Measurements from ENCODE around the gene ACVR1C. TPM values are rescaled to one million over a fixed set of nuclear protein-coding genes. Genes with fewer than 3 reads are reported as not detected.
A peak's percentile ranks its signal among the peaks of the same experiment; 100 is the strongest.

The ACVR1C gene
- total RNA-seq, 1 donor from 2014 or later: 1.7 TPM

DNA sequence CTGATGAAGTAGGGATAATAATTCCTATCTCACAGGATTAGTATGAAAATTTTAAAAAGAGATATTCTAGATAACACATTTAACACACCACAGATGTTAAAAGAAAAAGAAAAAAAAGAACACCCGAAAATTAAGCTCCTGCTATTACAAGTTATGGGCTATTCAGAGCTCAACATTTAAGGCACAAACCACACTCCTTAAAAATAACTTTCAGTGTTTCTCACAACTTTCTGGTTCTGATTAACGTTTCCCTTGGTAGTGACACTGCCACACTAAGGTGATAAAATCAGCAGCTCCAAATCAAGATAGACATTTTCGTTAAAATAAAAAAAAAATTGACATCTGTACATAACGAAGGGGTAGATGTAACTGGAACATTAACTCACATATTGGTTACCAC is 26.9 kb downstream of the ACVR1C start:
- Histone ChIP-seq H3K27ac (no peak overlapping the region), H3K4me3 (no peak overlapping the region), H3K9me3 (no peaks in the 10 kb centered on the region), H3K36me3 (no peaks in the 10 kb centered on the region), H3K4me1 (no peaks in the 10 kb centered on the region), H3K27me3 (ENCODE audit: low read depth) (peaks cover 4% of the 10 kb centered on the region)
- TF ChIP-seq, protein P1, sequence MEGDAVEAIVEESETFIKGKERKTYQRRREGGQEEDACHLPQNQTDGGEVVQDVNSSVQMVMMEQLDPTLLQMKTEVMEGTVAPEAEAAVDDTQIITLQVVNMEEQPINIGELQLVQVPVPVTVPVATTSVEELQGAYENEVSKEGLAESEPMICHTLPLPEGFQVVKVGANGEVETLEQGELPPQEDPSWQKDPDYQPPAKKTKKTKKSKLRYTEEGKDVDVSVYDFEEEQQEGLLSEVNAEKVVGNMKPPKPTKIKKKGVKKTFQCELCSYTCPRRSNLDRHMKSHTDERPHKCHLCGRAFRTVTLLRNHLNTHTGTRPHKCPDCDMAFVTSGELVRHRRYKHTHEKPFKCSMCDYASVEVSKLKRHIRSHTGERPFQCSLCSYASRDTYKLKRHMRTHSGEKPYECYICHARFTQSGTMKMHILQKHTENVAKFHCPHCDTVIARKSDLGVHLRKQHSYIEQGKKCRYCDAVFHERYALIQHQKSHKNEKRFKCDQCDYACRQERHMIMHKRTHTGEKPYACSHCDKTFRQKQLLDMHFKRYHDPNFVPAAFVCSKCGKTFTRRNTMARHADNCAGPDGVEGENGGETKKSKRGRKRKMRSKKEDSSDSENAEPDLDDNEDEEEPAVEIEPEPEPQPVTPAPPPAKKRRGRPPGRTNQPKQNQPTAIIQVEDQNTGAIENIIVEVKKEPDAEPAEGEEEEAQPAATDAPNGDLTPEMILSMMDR (IDR thresholded peaks at IDR 0.05): no peak
- ATAC-seq (no peak), DNase-seq (no peak)
- intact Hi-C loops (cut with DNase I): no loop called here

GRCh38 chr2:157596992-157597681 is 31.5 kb downstream of the ACVR1C start:
- no peaks in the 10 kb centered on the region for H3K4me1 ChIP-seq
- DNase-seq (peak; percentile 57), ATAC-seq (peak; percentile 81 to 83)
- H3K27ac ChIP-seq: no peak overlapping the region
- H3K27me3 ChIP-seq (ENCODE audit: low read depth): peaks cover 4% of the 10 kb centered on the region
- no peaks in the 10 kb centered on the region for H3K9me3 ChIP-seq
- peak overlapping the region; percentile 29 for H3K4me3 ChIP-seq
- TF ChIP-seq, protein P1 (IDR thresholded peaks at IDR 0.05): peak; percentile 48
- intact Hi-C loops (cut with DNase I): no loop called here
- no peaks in the 10 kb centered on the region for H3K36me3 ChIP-seq

DNA sequence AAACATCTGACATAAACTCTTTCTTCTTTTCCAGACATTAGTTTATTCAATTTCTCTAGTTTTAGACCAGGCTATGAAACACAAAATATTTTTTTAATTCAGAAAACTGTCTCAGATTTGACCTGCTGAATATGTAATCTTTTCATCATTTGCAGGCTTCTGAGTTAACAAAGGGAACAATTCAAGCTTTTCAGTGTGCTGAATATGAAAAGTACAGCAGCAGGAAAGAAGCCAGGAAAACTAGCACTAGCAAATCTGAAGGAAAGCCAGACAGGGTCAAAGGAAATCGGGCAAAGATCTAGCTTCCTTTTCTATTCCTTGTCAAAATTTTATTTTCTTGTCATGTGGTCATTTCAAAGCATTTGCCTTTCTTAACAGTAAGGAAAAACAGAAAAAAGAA is 35.3 kb downstream of the ACVR1C start:
- Histone ChIP-seq H3K4me3 (no peak overlapping the region), H3K4me1 (no peaks in the 10 kb centered on the region), H3K36me3 (no peaks in the 10 kb centered on the region), H3K27ac (no peak overlapping the region), H3K27me3 (ENCODE audit: low read depth) (peaks cover 4% of the 10 kb centered on the region), H3K9me3 (no peaks in the 10 kb centered on the region)
- ATAC-seq (no peak), DNase-seq (no peak)
- TF ChIP-seq, protein P1 (IDR thresholded peaks at IDR 0.05): no peak
- intact Hi-C loops (cut with DNase I): no loop called here

DNA sequence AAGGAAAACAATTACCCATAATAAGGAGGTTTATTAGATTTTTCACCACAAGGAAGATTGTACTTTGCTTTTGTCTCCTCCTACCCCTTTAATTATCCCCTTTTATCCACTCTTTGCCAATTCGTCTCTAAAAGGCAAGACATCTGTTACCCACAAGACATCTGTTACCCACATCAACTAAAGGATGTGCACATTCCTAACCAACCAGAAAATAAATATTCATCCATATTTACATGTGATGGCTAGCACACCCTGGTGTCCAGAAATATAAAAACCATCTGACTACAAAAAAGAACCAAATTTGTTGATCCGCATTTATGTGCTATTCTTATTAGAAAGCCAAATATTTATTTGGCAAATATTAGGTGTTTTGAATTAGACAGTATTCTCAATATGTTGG is 35.7 kb downstream of the ACVR1C start:
- intact Hi-C loops (cut with DNase I): no loop called here
- H3K27ac ChIP-seq: no peak overlapping the region
- H3K36me3 ChIP-seq: no peaks in the 10 kb centered on the region
- TF ChIP-seq, protein P1 (IDR thresholded peaks at IDR 0.05): no peak
- no peak overlapping the region for H3K4me3 ChIP-seq
- H3K27me3 ChIP-seq (ENCODE audit: low read depth): peaks cover 4% of the 10 kb centered on the region
- no peaks in the 10 kb centered on the region for H3K4me1 ChIP-seq
- no peak for ATAC-seq
- no peaks in the 10 kb centered on the region for H3K9me3 ChIP-seq
- DNase-seq: no peak

GRCh38 chr2:157592374-157592773 is 36.3 kb downstream of the ACVR1C start:
- peaks cover 4% of the 10 kb centered on the region for H3K27me3 ChIP-seq (ENCODE audit: low read depth)
- H3K9me3 ChIP-seq: no peaks in the 10 kb centered on the region
- no peaks in the 10 kb centered on the region for H3K36me3 ChIP-seq
- H3K27ac ChIP-seq: no peak overlapping the region
- no peak overlapping the region for H3K4me3 ChIP-seq
- ATAC-seq (no peak), DNase-seq (no peak)
- TF ChIP-seq, protein P1 (IDR thresholded peaks at IDR 0.05): no peak
- H3K4me1 ChIP-seq: no peaks in the 10 kb centered on the region
- intact Hi-C loops (cut with DNase I): no loop called here
